ENCODE measurements around the gene CEMIP.

DNA sequence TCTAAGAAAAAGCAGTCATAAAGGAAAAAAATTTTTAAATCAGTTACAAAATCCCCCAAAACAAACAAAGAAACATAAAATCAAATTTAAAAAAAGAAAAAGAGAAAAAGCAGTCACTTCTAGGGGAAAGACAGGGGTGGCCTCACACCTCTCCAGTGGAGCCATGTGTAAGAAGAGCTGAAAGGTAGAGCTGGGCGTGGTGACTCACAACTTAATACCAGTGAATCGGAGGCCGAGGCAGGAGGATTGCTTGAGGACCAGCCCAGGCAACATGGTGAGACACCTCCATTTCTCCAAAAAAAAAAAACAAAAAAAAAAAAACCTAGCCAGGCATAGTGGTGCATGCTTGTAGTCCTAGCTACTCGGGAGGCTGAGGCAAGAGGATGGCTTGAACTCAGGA, 195.7 kb downstream of the CEMIP start:
- TF ChIP-seq, protein P1, sequence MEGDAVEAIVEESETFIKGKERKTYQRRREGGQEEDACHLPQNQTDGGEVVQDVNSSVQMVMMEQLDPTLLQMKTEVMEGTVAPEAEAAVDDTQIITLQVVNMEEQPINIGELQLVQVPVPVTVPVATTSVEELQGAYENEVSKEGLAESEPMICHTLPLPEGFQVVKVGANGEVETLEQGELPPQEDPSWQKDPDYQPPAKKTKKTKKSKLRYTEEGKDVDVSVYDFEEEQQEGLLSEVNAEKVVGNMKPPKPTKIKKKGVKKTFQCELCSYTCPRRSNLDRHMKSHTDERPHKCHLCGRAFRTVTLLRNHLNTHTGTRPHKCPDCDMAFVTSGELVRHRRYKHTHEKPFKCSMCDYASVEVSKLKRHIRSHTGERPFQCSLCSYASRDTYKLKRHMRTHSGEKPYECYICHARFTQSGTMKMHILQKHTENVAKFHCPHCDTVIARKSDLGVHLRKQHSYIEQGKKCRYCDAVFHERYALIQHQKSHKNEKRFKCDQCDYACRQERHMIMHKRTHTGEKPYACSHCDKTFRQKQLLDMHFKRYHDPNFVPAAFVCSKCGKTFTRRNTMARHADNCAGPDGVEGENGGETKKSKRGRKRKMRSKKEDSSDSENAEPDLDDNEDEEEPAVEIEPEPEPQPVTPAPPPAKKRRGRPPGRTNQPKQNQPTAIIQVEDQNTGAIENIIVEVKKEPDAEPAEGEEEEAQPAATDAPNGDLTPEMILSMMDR (tag by site-specific recombination; IDR thresholded peaks at IDR 0.05): no peak
- TF ChIP-seq KLF8 (tag by site-specific recombination; IDR thresholded peaks at IDR 0.05) (no peak), ZNF133 (tag by site-specific recombination; IDR thresholded peaks at IDR 0.05) (no peak), ZNF629 (tag by site-specific recombination; IDR thresholded peaks at IDR 0.05) (no peak), RBAK (tag by site-specific recombination; IDR thresholded peaks at IDR 0.05) (no peak), BCL11A (tag by site-specific recombination; IDR thresholded peaks at IDR 0.05; ENCODE audit: low read depth) (no peak), ZNF404 (tag by site-specific recombination; IDR thresholded peaks at IDR 0.05) (no peak), ZNF274 (IDR thresholded peaks at IDR 0.05; ENCODE audit: low read length) (no peak), ZNF274 (tag by site-specific recombination; IDR thresholded peaks at IDR 0.05; ENCODE audit: borderline replicate concordance) (no peak), ZBTB17 (tag by site-specific recombination; IDR thresholded peaks at IDR 0.05) (no peak), ZFHX2 (tag by site-specific recombination; conservative IDR thresholded peaks at IDR 0.05) (no peak)
- TF ChIP-seq, protein P2, sequence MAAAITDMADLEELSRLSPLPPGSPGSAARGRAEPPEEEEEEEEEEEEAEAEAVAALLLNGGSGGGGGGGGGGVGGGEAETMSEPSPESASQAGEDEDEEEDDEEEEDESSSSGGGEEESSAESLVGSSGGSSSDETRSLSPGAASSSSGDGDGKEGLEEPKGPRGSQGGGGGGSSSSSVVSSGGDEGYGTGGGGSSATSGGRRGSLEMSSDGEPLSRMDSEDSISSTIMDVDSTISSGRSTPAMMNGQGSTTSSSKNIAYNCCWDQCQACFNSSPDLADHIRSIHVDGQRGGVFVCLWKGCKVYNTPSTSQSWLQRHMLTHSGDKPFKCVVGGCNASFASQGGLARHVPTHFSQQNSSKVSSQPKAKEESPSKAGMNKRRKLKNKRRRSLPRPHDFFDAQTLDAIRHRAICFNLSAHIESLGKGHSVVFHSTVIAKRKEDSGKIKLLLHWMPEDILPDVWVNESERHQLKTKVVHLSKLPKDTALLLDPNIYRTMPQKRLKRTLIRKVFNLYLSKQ (tag by site-specific recombination; IDR thresholded peaks at IDR 0.05; ENCODE audit: borderline replicate concordance): no peak

Data from HEK293 (cell line).